A673 (cell line): Measurements from ENCODE around the gene SOX15. TPM values are rescaled to one million over a fixed set of nuclear protein-coding genes. Genes with fewer than 3 reads are reported as not detected.
A peak's percentile ranks its signal among the peaks of the same experiment; 100 is the strongest.

Source experiments
- BruUV-seq: library from RNA; stranded (reverse); fragments of 400-500 nt; replicated peaks from 2 replicates; lab custom pipeline; 2021; lab: Mats Ljungman, UMichigan
- CTCF ChIA-PET: fragments of 300-600 bp; sonication (Branson Sonifier 250); formaldehyde crosslinking; loops from one replicate; lab custom pipeline; 2022; ENCODE audit warnings: antibody characterized with exemption; lab: Charles Lee
- POLR2A ChIA-PET: fragments of 300-600 bp; sonication (Branson Sonifier 250); formaldehyde crosslinking; loops from one replicate; lab custom pipeline; 2022; ENCODE audit warnings: antibody characterized with exemption; ENCODE audit not compliant: low non-redundant PET; lab: Charles Lee
- DNase-seq: peaks from one replicate; pipeline ENCODE4 v3.0.0-alpha.2; 2015; ENCODE audit warnings: low spot score
- H3K27ac ChIP-seq: fragments of 200-600 bp; sonication (generic); 2 replicates; pipeline ENCODE4 v1.5.1; 2016; ENCODE audit warnings: mixed run types, low read depth, mild to moderate bottlenecking, mixed read lengths, antibody characterized with exemption, low read length; ENCODE audit not compliant: poor library complexity, severe bottlenecking
- H3K27me3 ChIP-seq: fragments of 200-600 bp; sonication (generic); replicated peaks from 2 replicates; pipeline ENCODE4 v1.6.1; 2017; ENCODE audit warnings: mixed run types, low read depth, mild to moderate bottlenecking, mixed read lengths, antibody characterized with exemption, low read length; ENCODE audit not compliant: insufficient read depth, poor library complexity
- H3K36me3 ChIP-seq: fragments of 200-600 bp; sonication (generic); 2 replicates; pipeline ENCODE4 v1.6.1; 2016; ENCODE audit warnings: mixed run types, mild to moderate bottlenecking, mixed read lengths, antibody characterized with exemption, low read length; ENCODE audit not compliant: insufficient read depth, poor library complexity, severe bottlenecking
- H3K4me1 ChIP-seq: fragments of 200-600 bp; sonication (generic); 2 replicates; pipeline ENCODE4 v1.6.1; 2017; ENCODE audit warnings: mixed run types, mild to moderate bottlenecking, mixed read lengths, antibody characterized with exemption, low read length; ENCODE audit not compliant: insufficient read depth, poor library complexity, severe bottlenecking
- H3K4me3 ChIP-seq: fragments of 200-600 bp; sonication (generic); 2 replicates; pipeline ENCODE4 v1.5.1; 2016; ENCODE audit warnings: low read depth, mixed run types, mild to moderate bottlenecking, mixed read lengths, low read length; ENCODE audit not compliant: poor library complexity, severe bottlenecking
- H3K9me3 ChIP-seq: fragments of 200-600 bp; sonication (generic); 2 replicates; pipeline ENCODE4 v1.6.1; 2016; ENCODE audit warnings: mixed run types, low read depth, mild to moderate bottlenecking, mixed read lengths, antibody characterized with exemption, low read length; ENCODE audit not compliant: poor library complexity, severe bottlenecking
- CTCF ChIP-seq: fragments of 300-800, 200-600 bp; sonication (generic); conservative IDR thresholded peaks from 2 replicates; pipeline ENCODE4 v1.5.1; 2017; ENCODE audit warnings: low read depth, mild to moderate bottlenecking, antibody characterized with exemption, low read length, moderate library complexity, mixed read lengths
- EZH2 ChIP-seq: fragments of 200-600 bp; sonication (generic); IDR thresholded peaks from 2 replicates; pipeline ENCODE4 v1.6.1; 2017; ENCODE audit warnings: borderline replicate concordance, low read depth, mild to moderate bottlenecking, mixed read lengths, antibody characterized with exemption, low read length; ENCODE audit not compliant: poor library complexity, severe bottlenecking
- intact Hi-C: fragments of 100-400 bp; cut with micrococcal nuclease; formaldehyde crosslinking; loops from one replicate; pipeline ENCODE4 v1.10.0; 2022; ENCODE audit not compliant: unreplicated experiment
- total RNA-seq: library from RNA; stranded (reverse); gene quantifications from 2 replicates; pipeline ENCODE4 v1.2.3, GENCODE V29; 2021

The SOX15 gene
- total RNA-seq, 1 experiment from 2014 or later = 1.3 TPM

- TF ChIP-seq EZH2 (no peak), CTCF (no peak)
- peak overlapping the region; percentile 95 for H3K4me3 ChIP-seq
- CTCF ChIA-PET = interaction anchor here (1.3 to 1.5 kb wide), 2 partner anchors 14 kb away, joined by 3 to 4 read pairs; no protein-coding TSS in a partner anchor
- H3K27me3 ChIP-seq = no peaks in the 10 kb centered on the region
- H3K36me3 ChIP-seq = peaks cover 82% of the 10 kb centered on the region
- intact Hi-C loops = no loop called here
- DNase-seq = no peak
- H3K4me1 ChIP-seq = peaks cover 32% of the 10 kb centered on the region
- peak overlapping the region; percentile 100 for H3K27ac ChIP-seq
- BruUV-seq = no TSS peak
- POLR2A ChIA-PET = interaction anchor here (0.6 to 0.8 kb wide), 3 partner anchors 11 to 129 kb away, joined by 3 to 4 read pairs (median 4); partner anchors contain the start of gene FXR2
- H3K9me3 ChIP-seq = no peaks in the 10 kb centered on the region
Measured at GRCh38 chr17:7574176-7574953, 15.5 kb downstream of the SOX15 start.

GRCh38 chr17:7573324-7574080, 16.4 kb downstream of the SOX15 start:
- Histone ChIP-seq H3K9me3 (no peaks in the 10 kb centered on the region), H3K27me3 (no peaks in the 10 kb centered on the region), H3K4me1 (peaks cover 24% of the 10 kb centered on the region), H3K27ac (peak overlapping the region; percentile 100), H3K4me3 (peak overlapping the region; percentile 95), H3K36me3 (peaks cover 79% of the 10 kb centered on the region)
- ChIA-PET POLR2A (interaction anchor here (0.6 to 0.8 kb wide), 3 partner anchors 11 to 130 kb away, joined by 3 to 4 read pairs (median 4); partner anchors contain the start of gene FXR2), CTCF (interaction anchor here (1.3 kb wide), 1 partner anchor 13 kb away, joined by 4 read pairs; no protein-coding TSS in a partner anchor)
- peak; percentile 95 for DNase-seq
- TF ChIP-seq CTCF (no peak), EZH2 (no peak)
- no TSS peak for BruUV-seq
- intact Hi-C loops = no loop called here

GRCh38 chr17:7572588-7573323, 17.1 kb downstream of the SOX15 start:
- H3K27me3 ChIP-seq = no peaks in the 10 kb centered on the region
- intact Hi-C loops = no loop called here
- H3K4me1 ChIP-seq = peaks cover 24% of the 10 kb centered on the region
- no peak for TF ChIP-seq CTCF
- no peak for TF ChIP-seq EZH2
- ChIA-PET CTCF (interaction anchor here (1.3 kb wide), 1 partner anchor 12 kb away, joined by 4 read pairs; no protein-coding TSS in a partner anchor), POLR2A (no interaction called here)
- peak; percentile 100 for DNase-seq
- peak overlapping the region; percentile 95 for H3K4me3 ChIP-seq
- no TSS peak for BruUV-seq
- H3K27ac ChIP-seq = peak overlapping the region; percentile 100
- H3K9me3 ChIP-seq = no peaks in the 10 kb centered on the region
- H3K36me3 ChIP-seq = peaks cover 72% of the 10 kb centered on the region
